HG02973 (cell line): ENCODE data around the gene SSH3.
"Not testable (repeated sequence)": the region's sequence is repeated elsewhere in the genome, so short reads cannot be mapped to it uniquely, and the experiment has no call there.

Experiments
- ATAC-seq: cut with Tn5 transposase; IDR thresholded peaks from one replicate; pipeline ENCODE4 v1.9.1; 2021; ENCODE audit warnings: moderate library complexity; ENCODE audit not compliant: unreplicated experiment

The SSH3 gene

GRCh38 chr11:67303132-67303834 is at the start of gene SSH3:
SSH3 (plus strand) TSS chr11:67303530; CDS start chr11:67303626, 96 bp downstream.
- ATAC-seq = no peak

- ATAC-seq = no peak
Observed at GRCh38 chr11:67253872-67254624, 49.3 kb upstream of the SSH3 start.

- no peak for ATAC-seq
Observed at GRCh38 chr11:67254798-67255197, 48.5 kb upstream of the SSH3 start.

GRCh38 chr11:67255353-67255752 is 48.0 kb upstream of the SSH3 start:
- no peak for ATAC-seq

GRCh38 chr11:67255864-67256263 is 47.5 kb upstream of the SSH3 start:
- no peak for ATAC-seq

GRCh38 chr11:67256477-67257135 is 46.7 kb upstream of the SSH3 start:
- ATAC-seq = no peak

- ATAC-seq = no peak
Observed at GRCh38 chr11:67260406-67260805, 42.9 kb upstream of the SSH3 start.

- not testable (repeated sequence) for ATAC-seq
Observed at GRCh38 chr11:67260885-67261639, 42.3 kb upstream of the SSH3 start.

GRCh38 chr11:67261640-67261945 is 41.7 kb upstream of the SSH3 start:
- no peak for ATAC-seq

GRCh38 chr11:67261946-67262681 is 41.2 kb upstream of the SSH3 start:
- no peak for ATAC-seq

GRCh38 chr11:67262731-67263675 is 40.3 kb upstream of the SSH3 start:
- ATAC-seq = no peak

- ATAC-seq = no peak
Observed at GRCh38 chr11:67264260-67264659, 39.1 kb upstream of the SSH3 start.

GRCh38 chr11:67264877-67265632 is 38.3 kb upstream of the SSH3 start:
- no peak for ATAC-seq

GRCh38 chr11:67265633-67266448 is 37.5 kb upstream of the SSH3 start:
- ATAC-seq = peak; percentile 43

GRCh38 chr11:67266449-67267187 is 36.7 kb upstream of the SSH3 start, which contains the start of gene GRK2:
GRK2 (plus strand) TSS chr11:67266473; CDS start chr11:67266700, 227 bp downstream.
- ATAC-seq = no peak

GRCh38 chr11:67267188-67268080 is 35.9 kb upstream of the SSH3 start:
- ATAC-seq = no peak
